HepG2 (cell line): Measurements from ENCODE around the gene MLH1. TPM values are rescaled to one million over a fixed set of nuclear protein-coding genes. Genes with fewer than 3 reads are reported as not detected.

Experiments
- EP300 ChIP-seq, 3 experiments: sonication (generic) in 1 of 3; formaldehyde crosslinking in 1 of 3; IDR thresholded peaks; 2 replicates each; pipeline versions ENCODE4 v1.5.1 to v1.6.1; 2011 to 2020; ENCODE audit warnings: low read depth in 2 of 3, low read length in 2 of 3, borderline replicate concordance in 1 of 3, improper control_type of control experiment in 1 of 3, mild to moderate bottlenecking in 1 of 3, missing genetic modification reagents in 1 of 3, moderate library complexity in 1 of 3
- EZH2 ChIP-seq: conservative IDR thresholded peaks from 2 replicates; pipeline ENCODE4 v1.6.1; 2012; ENCODE audit warnings: mild to moderate bottlenecking, low read depth, low read length, moderate library complexity
- GRHL1 ChIP-seq: sonication (generic); formaldehyde crosslinking; conservative IDR thresholded peaks from 2 replicates; pipeline ENCODE4 v1.8.0; 2022; ENCODE audit warnings: missing genetic modification reagents
- HNF4G ChIP-seq, 2 experiments: sonication (generic) in 1 of 2; formaldehyde crosslinking in 1 of 2; IDR thresholded peaks; 2 replicates each; pipeline versions ENCODE4 v1.4.0 to v1.6.1; 2011 to 2020; ENCODE audit warnings: borderline replicate concordance in 2 of 2, low read depth in 2 of 2, mild to moderate bottlenecking in 2 of 2, low read length in 1 of 2, missing genetic modification reagents in 1 of 2, moderate library complexity in 1 of 2
- HNRNPH1 ChIP-seq: fragments of 200-400 bp; formaldehyde crosslinking; optimal IDR thresholded peaks from 2 replicates; pipeline ENCODE3; 2017; ENCODE audit warnings: mild to moderate bottlenecking, low read depth, low read length
- MIER3 ChIP-seq: IDR thresholded peaks from 2 replicates; pipeline ENCODE4 v1.6.1; 2016; ENCODE audit warnings: missing compliant biosample characterization, borderline replicate concordance
- MYPOP ChIP-seq: sonication (generic); formaldehyde crosslinking; IDR thresholded peaks from 2 replicates; pipeline ENCODE4 v1.8.1; 2023; ENCODE audit warnings: mild to moderate bottlenecking, moderate library complexity, missing genetic modification reagents
- NFE2L2 ChIP-seq: fragments of 150-350 bp; IDR thresholded peaks from 2 replicates; pipeline ENCODE4 v1.6.1; 2014; ENCODE audit warnings: low read length
- NR2F1 ChIP-seq, 2 experiments: fragments of 450-650 bp in 1 of 2; formaldehyde crosslinking in 1 of 2; IDR thresholded peaks; 2 replicates each; pipeline versions ENCODE4 v1.5.0 to v1.6.1; 2016 to 2020; ENCODE audit warnings: mild to moderate bottlenecking in 1 of 2, missing compliant biosample characterization in 1 of 2, missing genetic modification reagents in 1 of 2, moderate library complexity in 1 of 2
- SUZ12 ChIP-seq: fragments of 150-350 bp; IDR thresholded peaks from 2 replicates; pipeline ENCODE4 v1.6.1; 2014; ENCODE audit warnings: low read depth, low read length
- ZGPAT ChIP-seq: IDR thresholded peaks from 2 replicates; pipeline ENCODE4 v1.6.1; 2016; ENCODE audit warnings: mild to moderate bottlenecking
- ZNF180 ChIP-seq: sonication (generic); formaldehyde crosslinking; IDR thresholded peaks from 2 replicates; pipeline ENCODE4 v1.4.0; 2020; ENCODE audit warnings: low read depth, missing genetic modification reagents, borderline replicate concordance
- ZNF337 ChIP-seq: sonication (generic); formaldehyde crosslinking; IDR thresholded peaks from 2 replicates; pipeline ENCODE4 v1.5.1; 2020; ENCODE audit warnings: missing genetic modification reagents, low read depth, mild to moderate bottlenecking, borderline replicate concordance
- ZNF350 ChIP-seq: sonication (generic); formaldehyde crosslinking; IDR thresholded peaks from 2 replicates; pipeline ENCODE4 v1.4.0; 2020; ENCODE audit warnings: mild to moderate bottlenecking, low read depth, missing genetic modification reagents, borderline replicate concordance
- ZNF747 ChIP-seq: sonication (generic); formaldehyde crosslinking; IDR thresholded peaks from 2 replicates; pipeline ENCODE4 v1.8.1; 2023; ENCODE audit warnings: missing genetic modification reagents, mild to moderate bottlenecking, borderline replicate concordance
- ZNF75D ChIP-seq: sonication (generic); formaldehyde crosslinking; IDR thresholded peaks from 2 replicates; pipeline ENCODE4 v1.8.1; 2023; ENCODE audit warnings: missing genetic modification reagents, mild to moderate bottlenecking, borderline replicate concordance
- ZNF790 ChIP-seq: sonication (generic); formaldehyde crosslinking; IDR thresholded peaks from 2 replicates; pipeline ENCODE4 v1.8.0; 2022; ENCODE audit warnings: missing genetic modification reagents, mild to moderate bottlenecking, borderline replicate concordance
- ZSCAN9 ChIP-seq: IDR thresholded peaks from 2 replicates; pipeline ENCODE4 v1.6.1; 2016; ENCODE audit warnings: borderline replicate concordance
- ZXDC ChIP-seq: sonication (generic); formaldehyde crosslinking; IDR thresholded peaks from 2 replicates; pipeline ENCODE4 v1.5.0; 2020; ENCODE audit warnings: mild to moderate bottlenecking, missing genetic modification reagents
- polyA plus RNA-seq, 8 experiments: library from polyadenylated mRNA; depleted of rRNA in 3 of 8; stranded (reverse) in 7 of 8; unstranded in 1 of 8; fragments of >200 nt; fragmentation: Illumina TruSeq in 4 of 8; extraction: Trizol in 4 of 8; gene quantifications; 2 replicates each; pipeline versions ENCODE4 v1.2.1 to v1.2.3, GENCODE V29; 2011 to 2016; ENCODE audit warnings: low read depth in 4 of 8, missing spikeins in 1 of 8, mixed read lengths in 1 of 8; ENCODE audit not compliant: insufficient read depth in 1 of 8
- total RNA-seq, 5 experiments: library from RNA; depleted of rRNA; stranded (reverse); fragments of >200 nt; fragmentation: Illumina TruSeq; extraction: Trizol; gene quantifications; 2 replicates each; pipeline ENCODE4 v1.2.3, GENCODE V29; 2016; ENCODE audit warnings: low read depth in 1 of 5

The MLH1 gene
- total and polyA plus RNA-seq, 2 of the 13 experiments (the other 11 are each of a cell fraction or from before 2014, with no cell fraction given), result 29.5 to 70.8 TPM

- TF ChIP-seq ZNF337 (CRISPR knock-in tag) (peak; percentile 96; the same call in 1 of the 2 replicates), ZNF180 (no peak), EP300 (IDR thresholded peaks at IDR 0.05; ENCODE audit: low read depth in 2 of 2, low read length in 2 of 2) (no peak), EP300 (CRISPR knock-in tag; IDR thresholded peaks at IDR 0.05; ENCODE audit: borderline replicate concordance) (no peak), ZXDC (CRISPR knock-in tag) (no peak; the same call in 1 of the 2 replicates), HNF4G (IDR thresholded peaks at IDR 0.05; ENCODE audit: borderline replicate concordance, low read depth, low read length) (no peak), HNF4G (CRISPR knock-in tag; IDR thresholded peaks at IDR 0.05; ENCODE audit: borderline replicate concordance, low read depth) (no peak), ZGPAT (CRISPR knock-in tag) (peak; percentile 43; the same call in 1 of the 2 replicates), ZNF790 (CRISPR knock-in tag) (peak; percentile 37; the same call in 1 of the 2 replicates), HNRNPH1 (no peak), ZSCAN9 (CRISPR knock-in tag) (peak; percentile 50; the same call in 1 of the 2 replicates), SUZ12 (no peak), NR2F1 (CRISPR knock-in tag; IDR thresholded peaks at IDR 0.05) (no peak), NFE2L2 (no peak), ZNF350 (CRISPR knock-in tag) (peak; percentile 20; the same call in 1 of the 2 replicates), EZH2 (no peak), MIER3 (no peak), ZNF75D (CRISPR knock-in tag) (no peak), ZNF747 (CRISPR knock-in tag) (0 out of 2 replicates have a peak, but pooled peaks have one; percentile 9), GRHL1 (CRISPR knock-in tag) (no peak), MYPOP (no peak; the same call in 1 of the 2 replicates)
Observed at GRCh38 chr3:36992806-36993325, 452 bp upstream of the MLH1 start, which contains the start of gene EPM2AIP1 (continued).
